GM12872 (cell line): Measurements from ENCODE around the gene NRM.

Experiments
- TF ChIP-seq, protein P1 (sequence below): IDR thresholded peaks from 3 replicates; pipeline ENCODE4 v1.5.1; 2011; ENCODE audit warnings: low read depth, mild to moderate bottlenecking, low read length, moderate library complexity; ENCODE audit not compliant: insufficient read depth

Gene NRM

DNA sequence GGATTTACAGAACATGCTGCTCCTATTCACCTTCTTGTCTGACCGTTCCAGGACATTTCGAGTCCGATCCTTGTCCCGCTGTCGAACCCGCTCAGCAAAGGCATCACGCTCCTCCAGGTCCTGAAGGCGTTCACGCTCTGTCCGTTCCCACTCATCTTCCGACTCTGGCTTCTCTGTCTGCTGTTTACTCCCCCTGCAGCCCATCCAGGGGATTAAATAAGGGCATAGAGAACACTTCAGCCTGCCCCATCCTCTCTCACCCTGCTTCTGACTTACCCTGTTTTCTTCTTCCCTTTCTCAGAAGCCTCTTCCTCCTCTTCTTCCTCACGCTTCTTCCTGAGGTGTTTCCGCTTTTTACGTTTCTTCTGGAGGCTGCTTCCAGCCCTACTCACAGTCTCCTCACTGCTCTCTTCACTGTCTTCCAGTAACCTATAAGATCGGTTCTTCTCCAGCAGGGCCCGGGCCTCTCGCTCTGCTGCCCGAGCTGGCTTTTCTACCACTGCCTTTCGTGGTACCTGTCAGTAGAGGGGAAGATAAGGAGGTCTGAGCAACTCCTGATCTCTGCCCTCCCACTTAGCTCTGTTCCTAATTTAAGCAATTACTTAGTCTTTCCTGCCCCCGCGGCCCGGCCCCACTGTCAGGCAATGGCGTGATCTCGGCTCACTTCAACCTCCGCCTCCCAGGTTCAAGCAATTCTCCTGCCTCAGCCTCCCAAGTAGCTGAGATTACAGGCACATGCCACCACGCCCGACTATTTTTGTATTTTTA is 19.8 kb downstream of the NRM start:
- TF ChIP-seq, protein P1, sequence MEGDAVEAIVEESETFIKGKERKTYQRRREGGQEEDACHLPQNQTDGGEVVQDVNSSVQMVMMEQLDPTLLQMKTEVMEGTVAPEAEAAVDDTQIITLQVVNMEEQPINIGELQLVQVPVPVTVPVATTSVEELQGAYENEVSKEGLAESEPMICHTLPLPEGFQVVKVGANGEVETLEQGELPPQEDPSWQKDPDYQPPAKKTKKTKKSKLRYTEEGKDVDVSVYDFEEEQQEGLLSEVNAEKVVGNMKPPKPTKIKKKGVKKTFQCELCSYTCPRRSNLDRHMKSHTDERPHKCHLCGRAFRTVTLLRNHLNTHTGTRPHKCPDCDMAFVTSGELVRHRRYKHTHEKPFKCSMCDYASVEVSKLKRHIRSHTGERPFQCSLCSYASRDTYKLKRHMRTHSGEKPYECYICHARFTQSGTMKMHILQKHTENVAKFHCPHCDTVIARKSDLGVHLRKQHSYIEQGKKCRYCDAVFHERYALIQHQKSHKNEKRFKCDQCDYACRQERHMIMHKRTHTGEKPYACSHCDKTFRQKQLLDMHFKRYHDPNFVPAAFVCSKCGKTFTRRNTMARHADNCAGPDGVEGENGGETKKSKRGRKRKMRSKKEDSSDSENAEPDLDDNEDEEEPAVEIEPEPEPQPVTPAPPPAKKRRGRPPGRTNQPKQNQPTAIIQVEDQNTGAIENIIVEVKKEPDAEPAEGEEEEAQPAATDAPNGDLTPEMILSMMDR: peak; percentile 21; the same call in 1 of the 3 replicates

DNA sequence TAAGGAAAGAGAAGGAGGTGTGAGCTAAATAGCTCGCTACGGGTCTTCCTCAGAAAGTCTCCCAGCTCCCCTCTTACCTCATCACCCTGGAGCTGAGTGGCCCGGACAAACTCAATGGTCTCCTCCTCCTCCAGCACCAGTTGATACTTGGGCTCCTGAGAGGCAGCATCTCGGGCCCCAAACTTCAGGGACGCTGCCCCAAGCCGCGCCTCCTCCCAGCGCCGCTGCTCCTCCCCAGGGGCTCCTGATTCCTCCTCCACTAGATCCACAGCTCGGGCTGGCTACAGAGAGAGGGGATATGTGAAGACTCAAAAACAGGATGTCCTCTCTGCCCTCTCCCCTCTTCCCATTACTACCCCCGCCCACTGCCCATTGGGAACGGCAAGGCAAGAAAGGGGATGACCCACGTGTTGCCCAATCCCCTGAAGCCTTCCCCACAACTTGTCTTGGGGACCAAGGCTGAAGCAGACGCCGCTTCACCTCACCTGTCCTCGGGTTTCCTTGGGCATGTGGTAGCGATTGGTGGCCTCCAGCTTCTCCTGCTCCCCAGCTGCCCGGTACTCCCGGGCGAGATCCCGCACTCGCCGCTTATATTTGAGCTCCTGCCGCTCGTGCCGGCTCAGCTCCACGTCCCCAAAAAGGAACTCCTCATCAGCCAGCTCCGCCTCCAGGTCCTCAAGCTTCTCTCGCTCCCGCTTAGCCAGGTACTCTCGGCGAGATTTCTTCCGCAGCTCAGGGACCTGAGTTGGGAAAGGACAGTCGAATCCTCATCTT is 25.6 kb downstream of the NRM start:
- TF ChIP-seq, protein P1: no peak

DNA sequence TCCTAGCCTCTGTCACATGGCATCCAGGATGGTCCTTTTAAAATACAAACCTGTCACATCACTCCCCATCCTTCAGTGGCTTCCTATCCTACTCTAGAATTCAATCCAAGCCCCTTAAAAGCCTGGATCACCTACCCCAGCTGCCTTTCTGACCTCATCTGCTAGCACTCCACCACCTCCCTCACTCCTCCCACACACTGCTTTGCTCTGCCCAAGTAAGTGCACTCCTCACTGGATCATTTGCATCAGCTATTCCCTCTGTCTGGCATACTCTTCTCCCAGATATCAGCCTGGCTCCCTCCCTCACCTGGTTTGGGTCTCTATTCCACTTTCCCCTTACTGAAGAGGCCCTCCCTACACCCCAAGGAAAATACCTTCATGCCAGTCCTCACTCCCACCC is 33.3 kb downstream of the NRM start:
- TF ChIP-seq, protein P1: no peak

DNA sequence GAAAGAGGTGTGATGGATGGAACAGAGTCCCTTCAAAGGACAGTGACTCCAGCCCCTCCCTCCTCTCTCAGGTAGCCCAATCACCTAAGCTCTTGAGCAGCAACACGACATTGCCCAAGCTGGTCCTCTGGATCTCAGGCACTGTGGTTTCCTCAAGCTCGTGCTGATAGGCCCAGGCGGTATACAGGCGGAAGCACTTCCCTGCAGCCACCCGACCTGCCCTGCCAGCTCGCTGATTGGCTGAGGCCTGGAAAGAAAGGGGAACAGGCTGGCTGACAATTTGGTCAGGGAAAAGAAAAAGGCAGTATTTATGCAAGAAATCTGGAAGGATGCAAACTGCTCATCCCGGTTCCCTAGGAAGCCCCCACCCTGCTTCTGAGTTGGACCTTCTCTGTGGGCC is 34.3 kb downstream of the NRM start:
- TF ChIP-seq, protein P1: no peak

DNA sequence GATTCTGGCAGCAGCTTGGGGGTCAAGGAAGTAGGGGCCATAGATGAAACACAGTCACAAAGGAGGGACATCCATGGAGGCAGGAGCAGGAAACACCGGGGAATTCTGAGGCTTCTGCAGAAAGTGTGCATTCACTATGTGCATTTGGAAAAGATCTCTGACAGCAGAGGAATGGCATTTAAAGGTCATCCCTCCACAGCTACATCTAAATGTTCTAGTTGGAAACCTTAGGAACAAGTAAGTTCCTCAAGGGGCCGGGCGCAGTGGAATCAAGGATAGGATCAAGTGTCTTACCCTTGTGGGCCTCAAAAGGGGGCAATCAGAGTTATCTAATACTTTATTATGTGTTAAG is 35.1 kb downstream of the NRM start:
- TF ChIP-seq, protein P1: no peak

DNA sequence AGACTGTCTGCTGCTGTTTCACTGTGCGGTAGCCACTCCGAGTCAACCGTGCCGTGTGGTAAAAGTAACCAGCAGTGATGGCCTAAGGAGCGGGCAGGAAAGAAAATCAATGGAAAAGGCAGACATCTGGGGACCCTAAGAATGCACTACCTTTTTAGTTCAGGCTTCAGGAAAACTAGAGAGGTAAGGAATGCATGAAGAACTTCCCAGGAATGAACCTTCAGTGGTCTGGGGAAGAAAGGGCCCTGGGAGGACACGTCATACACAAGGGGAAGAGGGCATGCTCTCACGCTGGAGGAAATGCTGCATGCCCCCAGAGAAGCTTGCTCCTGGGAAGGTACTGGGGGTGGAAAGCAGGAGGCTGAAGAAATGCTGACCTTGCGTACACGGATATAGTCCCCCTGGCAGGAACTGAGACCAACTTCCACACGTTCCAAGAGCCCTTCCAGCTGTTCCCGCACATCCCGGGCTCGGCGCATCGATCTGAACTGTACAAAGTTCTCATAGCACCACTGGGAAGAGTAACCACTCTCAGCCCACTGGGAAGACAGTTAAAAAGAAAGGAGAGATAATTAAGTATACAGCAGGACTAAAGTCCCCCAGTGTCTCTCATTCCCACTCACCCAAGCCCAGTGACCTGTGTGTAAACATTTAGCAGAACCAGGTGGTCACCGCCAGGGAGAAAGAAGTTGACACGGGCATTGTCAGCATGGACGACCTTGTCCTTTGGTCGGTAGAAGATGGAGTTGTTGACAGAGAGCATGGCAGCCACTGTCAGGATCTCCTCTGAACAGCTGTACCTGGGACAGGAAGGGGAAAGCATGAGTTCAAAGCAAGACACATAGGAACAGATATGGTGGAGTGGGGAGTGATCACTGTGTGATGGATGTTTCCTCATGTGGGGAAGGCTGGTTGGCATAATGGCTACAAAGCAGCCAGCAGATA is 35.7 kb downstream of the NRM start:
- TF ChIP-seq, protein P1: no peak

DNA sequence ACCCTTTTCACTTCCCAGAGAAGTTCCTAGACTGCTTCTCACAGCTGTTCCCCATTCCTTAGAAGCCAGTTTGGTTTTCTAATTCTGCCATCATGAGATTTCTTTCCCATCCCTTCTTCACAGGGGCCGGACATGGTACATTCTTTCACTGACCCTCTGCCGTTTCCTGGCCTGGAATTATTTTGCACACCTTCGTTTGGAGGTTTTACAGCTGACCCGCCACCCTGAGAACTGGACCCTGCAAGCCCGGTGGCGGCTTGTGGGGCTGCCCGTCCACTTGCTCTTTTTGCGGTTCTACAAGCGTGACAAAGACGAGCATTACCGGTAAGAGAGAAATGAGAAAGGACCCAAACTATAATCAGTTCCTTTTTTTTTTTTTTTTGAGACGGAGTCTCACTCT is 39.6 kb downstream of the NRM start:
- TF ChIP-seq, protein P1: no peak
